HG03097 (cell line): ENCODE data around the gene CCDC34.
"Not testable (repeated sequence)": the region's sequence is repeated elsewhere in the genome, so short reads cannot be mapped to it uniquely, and the experiment has no call there.

ENCODE experiments used
- ATAC-seq: cut with Tn5 transposase; IDR thresholded peaks from one replicate; pipeline ENCODE4 v1.9.1; 2021; ENCODE audit not compliant: unreplicated experiment, low FRiP score

CCDC34 gene

GRCh38 chr11:27363576-27364117 lies 632 bp upstream of the CCDC34 start:
- no peak for ATAC-seq

- ATAC-seq = no peak
These were observed 1.2 kb downstream of the CCDC34 start for GRCh38 chr11:27361649-27362431.

GRCh38 chr11:27358296-27358695 lies 4.7 kb downstream of the CCDC34 start:
- ATAC-seq = no peak

DNA sequence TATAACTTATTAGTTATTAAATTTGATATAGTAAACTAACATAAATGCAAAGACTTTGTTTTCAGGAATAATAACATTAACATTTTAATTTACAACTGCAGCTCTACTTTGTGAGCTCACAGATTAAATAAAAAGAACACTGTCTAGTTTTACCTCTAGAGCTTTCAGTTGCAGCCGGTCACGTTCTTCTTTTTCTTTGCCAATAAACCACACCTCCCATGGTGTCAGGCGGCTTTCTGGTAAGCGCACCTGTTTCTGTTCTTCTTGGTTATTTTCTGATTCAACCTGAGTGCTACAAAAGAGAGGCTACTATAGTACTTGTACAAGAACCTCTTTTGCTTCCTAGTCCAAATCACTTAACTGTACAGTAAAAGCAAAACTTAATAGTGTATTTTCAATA lies 5.8 kb downstream of the CCDC34 start:
- ATAC-seq = no peak

GRCh38 chr11:27356624-27357222 lies 6.3 kb downstream of the CCDC34 start:
- no peak for ATAC-seq

- no peak for ATAC-seq
These were observed 7.4 kb downstream of the CCDC34 start for GRCh38 chr11:27355575-27356104.

- no peak for ATAC-seq
These were observed 8.6 kb downstream of the CCDC34 start for GRCh38 chr11:27354359-27354965.

- ATAC-seq = no peak
These were observed 9.2 kb downstream of the CCDC34 start for GRCh38 chr11:27353593-27354358.

DNA sequence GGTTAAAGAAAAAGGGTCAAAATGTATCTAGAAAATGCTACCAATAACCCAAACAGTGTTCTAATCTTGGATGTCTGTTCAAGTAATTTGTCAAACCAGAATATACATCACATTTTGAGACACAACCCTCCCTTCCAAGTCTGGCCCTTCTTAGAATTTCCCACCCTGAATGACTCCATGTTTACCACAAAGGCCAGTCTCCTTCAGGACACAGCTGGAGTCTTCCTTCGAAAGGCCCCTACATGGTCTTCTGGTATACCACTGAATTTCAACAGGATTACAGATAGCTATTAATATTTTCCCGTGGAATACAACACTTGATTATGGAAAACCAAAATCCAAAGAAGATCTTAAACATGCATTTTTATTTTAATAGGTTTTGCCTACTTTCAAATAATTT lies 10.2 kb downstream of the CCDC34 start:
- no peak for ATAC-seq

- ATAC-seq = no peak
These were observed 12.5 kb downstream of the CCDC34 start for GRCh38 chr11:27350511-27350910.

DNA sequence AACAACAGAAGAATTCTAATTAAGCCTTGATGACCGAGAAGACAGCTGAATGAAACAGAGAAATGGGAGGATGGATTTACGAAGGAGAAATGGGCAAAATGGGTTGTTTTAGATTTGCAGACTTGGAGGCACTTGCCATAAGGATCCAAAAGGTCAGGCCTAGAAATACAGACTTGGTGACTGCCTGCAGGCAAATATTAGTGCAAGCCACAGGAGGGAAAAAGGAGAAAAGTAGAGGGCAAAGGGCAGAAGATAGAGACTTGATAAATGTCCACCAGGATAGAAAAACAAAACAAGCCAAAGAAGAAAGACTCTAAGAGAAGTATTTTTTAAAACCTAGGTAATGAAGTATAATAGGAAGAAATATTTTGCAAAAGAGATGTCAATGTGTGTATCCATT lies 13.1 kb downstream of the CCDC34 start:
- no peak for ATAC-seq

DNA sequence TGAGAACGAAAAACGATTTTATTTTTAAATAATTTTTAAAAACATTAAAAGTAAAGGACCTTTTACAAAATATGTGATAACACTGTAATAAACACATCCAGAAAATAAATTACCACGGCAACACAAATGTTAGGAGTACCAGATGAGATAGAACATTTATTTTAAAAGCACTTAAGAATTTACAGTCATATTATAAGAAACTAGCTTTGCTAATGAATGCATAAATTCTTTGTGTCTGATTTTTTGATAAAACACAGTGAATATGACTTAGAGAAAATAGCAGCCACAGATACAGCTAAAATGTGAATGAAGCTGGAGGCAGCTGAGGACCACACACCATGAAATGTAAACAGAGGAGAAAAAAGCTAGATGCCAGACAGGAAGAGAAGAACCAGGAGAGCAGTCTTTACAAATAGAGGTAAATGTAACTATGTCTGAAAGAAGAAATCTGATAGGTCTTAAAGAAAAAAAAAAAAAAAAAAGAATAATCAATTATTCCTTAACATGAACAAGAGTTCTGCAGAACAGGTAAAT lies 14.6 kb downstream of the CCDC34 start:
- ATAC-seq = no peak

- ATAC-seq = no peak
These were observed 15.4 kb downstream of the CCDC34 start for GRCh38 chr11:27347359-27348339.

GRCh38 chr11:27339941-27340340 lies 23.1 kb downstream of the CCDC34 start:
- ATAC-seq = no peak

GRCh38 chr11:27334764-27335163 lies 28.3 kb downstream of the CCDC34 start:
- ATAC-seq = not testable (repeated sequence)

DNA sequence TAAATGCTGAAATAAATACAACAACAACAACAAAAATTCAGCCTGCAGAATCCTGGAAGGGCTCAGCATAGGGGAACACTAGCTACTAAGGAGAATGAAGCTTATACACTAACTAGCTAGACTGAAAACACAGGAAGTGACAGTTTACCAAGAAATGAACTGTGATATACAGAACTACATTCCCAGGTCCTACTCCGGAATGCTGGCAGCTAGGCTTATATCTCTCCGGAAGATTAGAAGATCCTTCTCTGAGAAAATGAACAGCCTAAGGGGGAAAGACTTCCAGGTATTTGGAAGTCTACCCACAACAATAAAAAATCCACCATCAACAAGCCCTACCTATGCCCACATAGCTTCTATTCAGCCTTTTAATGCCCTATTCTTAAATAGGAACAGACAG lies 31.0 kb downstream of the CCDC34 start:
- ATAC-seq = no peak

- ATAC-seq = no peak
These were observed 32.3 kb downstream of the CCDC34 start for GRCh38 chr11:27330633-27331270.

DNA sequence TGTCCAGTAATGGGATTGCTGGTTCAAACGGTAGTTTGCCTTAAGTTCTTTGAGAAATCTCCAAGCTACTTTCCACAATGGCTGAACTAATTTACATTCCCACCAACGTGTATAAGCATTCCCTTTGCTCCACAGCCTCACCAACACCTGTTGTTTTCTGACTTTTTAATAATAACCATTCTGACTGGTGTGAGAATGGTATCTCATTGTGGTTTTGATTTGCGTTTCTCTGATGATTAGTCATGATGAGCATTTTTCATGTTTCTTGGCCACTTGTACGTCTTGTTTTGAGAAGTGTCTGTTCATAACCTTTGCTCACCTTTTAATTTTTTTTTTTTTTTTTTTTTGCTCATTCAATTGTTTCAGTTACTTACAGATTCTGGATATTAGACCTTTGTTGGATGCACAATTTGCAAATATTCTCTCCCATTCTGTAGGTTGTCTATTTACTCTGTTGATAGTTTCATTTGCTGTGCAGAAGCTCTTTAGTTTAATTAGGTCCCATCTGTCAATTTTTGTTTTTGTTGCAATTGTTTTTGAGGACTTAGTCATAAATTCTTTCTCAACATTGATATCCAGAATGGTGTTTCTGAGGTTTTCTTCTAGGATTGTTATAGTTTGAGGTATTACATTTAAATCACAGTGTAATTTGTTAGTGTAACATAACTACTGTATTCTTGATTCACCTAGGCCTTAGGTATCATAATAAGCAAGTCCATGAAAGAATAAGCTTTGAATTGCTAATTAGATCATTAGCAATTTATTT lies 33.0 kb downstream of the CCDC34 start:
- ATAC-seq = no peak
